AG10803 (cell line): ENCODE results near the gene RBPJL.

Source experiments
- DNase-seq: peaks from one replicate; pipeline ENCODE4 v3.0.0; 2010; ENCODE audit warnings: low read depth
- H3K4me3 ChIP-seq: 2 replicates; pipeline ENCODE4 v1.5.1; 2011; ENCODE audit warnings: mild to moderate bottlenecking, low read length, control low read depth
- CTCF ChIP-seq: conservative IDR thresholded peaks from 2 replicates; pipeline ENCODE4 v1.5.1; 2011; ENCODE audit warnings: mild to moderate bottlenecking, low read length, control low read depth, inconsistent platforms

Gene RBPJL

DNA sequence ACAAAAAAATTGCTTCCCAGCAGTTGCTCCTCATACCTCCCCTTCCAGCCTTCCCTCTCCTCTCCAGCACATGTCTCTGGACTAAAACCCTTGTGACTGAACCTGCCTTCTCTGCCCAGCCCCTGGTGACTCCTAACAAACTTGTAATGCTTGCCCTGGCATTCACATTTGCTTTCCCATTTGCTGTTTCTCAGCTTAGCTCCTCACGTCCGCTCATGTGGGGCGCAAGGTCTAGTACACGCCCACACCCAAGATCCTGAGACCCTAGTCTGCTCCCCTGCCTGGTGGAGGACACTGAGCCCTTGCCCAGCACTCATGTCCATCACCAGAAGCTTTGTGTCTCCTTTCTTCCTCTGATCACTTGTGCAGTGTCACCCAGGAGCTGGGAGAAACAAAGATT lies 18.3 kb upstream of the RBPJL start:
- no peak overlapping the region for H3K4me3 ChIP-seq
- no peak for TF ChIP-seq CTCF
- no peak for DNase-seq

- TF ChIP-seq CTCF: no peak
- no peak overlapping the region for H3K4me3 ChIP-seq
- no peak for DNase-seq
These were observed 17.8 kb upstream of the RBPJL start for GRCh38 chr20:45288860-45289259.

- DNase-seq: no peak
- H3K4me3 ChIP-seq: no peak overlapping the region
- TF ChIP-seq CTCF: no peak
These were observed 16.5 kb upstream of the RBPJL start for GRCh38 chr20:45289942-45290676.

- DNase-seq: peak; percentile 68
- peak; percentile 93 for TF ChIP-seq CTCF
- H3K4me3 ChIP-seq: no peak overlapping the region
These were observed 15.8 kb upstream of the RBPJL start for GRCh38 chr20:45290677-45291355.

GRCh38 chr20:45291526-45291925 lies 15.1 kb upstream of the RBPJL start:
- no peak overlapping the region for H3K4me3 ChIP-seq
- DNase-seq: no peak
- TF ChIP-seq CTCF: no peak

DNA sequence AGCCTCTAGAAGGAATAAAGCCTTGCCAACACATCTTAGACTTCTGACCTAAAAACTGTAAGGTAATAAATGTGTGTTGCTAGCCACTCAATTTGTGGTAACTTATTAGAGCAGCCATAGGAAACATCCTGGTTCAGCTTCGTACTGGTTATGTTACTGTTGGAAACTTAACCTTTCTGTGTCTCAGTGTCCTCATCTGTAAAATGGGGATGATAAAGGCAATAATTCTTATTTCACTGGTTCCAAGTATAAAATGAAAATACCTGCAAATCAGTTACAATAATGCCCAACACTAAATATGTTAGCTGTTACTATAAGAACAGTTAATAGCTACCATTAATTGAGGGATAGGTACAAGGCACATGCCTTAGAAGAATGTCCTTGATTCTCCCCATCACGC lies 14.3 kb upstream of the RBPJL start:
- H3K4me3 ChIP-seq: no peak overlapping the region
- TF ChIP-seq CTCF: no peak
- DNase-seq: no peak
